ENCODE data around the gene PTPRK. TPM values are rescaled to one million over a fixed set of nuclear protein-coding genes. Genes with fewer than 3 reads are reported as not detected.

PTPRK gene
- total RNA-seq, result 10 to 100 TPM in 1 of 2 donors, 1 to 10 TPM in 1; 7.6 to 12.3 TPM

GRCh38 chr6:128520436-128521281 is at the start of gene PTPRK:
PTPRK (minus strand) TSS chr6:128520599; CDS start chr6:128520358, 241 bp downstream.
- peak within 1 kb of the TSS; percentile 82 for H3K27ac Mint-ChIP-seq
- H3K4me3 Mint-ChIP-seq, result peak within 1 kb of the TSS; percentile 91
- H3K27me3 Mint-ChIP-seq, result peaks cover 50% of the 10 kb centered on the region
- peaks cover 11% of the 10 kb centered on the region for H3K4me1 Mint-ChIP-seq
- peak; percentile 97 for ATAC-seq (replicated peaks)
- H3K9me3 Mint-ChIP-seq, result no peaks in the 10 kb centered on the region
- H3K36me3 Mint-ChIP-seq (ENCODE audit: low read depth), result no peaks in the 10 kb centered on the region

GRCh38 chr6:128567029-128567428 is 46.6 kb upstream of the PTPRK start:
- peaks cover 3% of the 10 kb centered on the region for H3K9me3 Mint-ChIP-seq
- H3K4me3 Mint-ChIP-seq, result no peak overlapping the region
- peaks cover 6% of the 10 kb centered on the region for H3K27me3 Mint-ChIP-seq
- no peaks in the 10 kb centered on the region for H3K36me3 Mint-ChIP-seq (ENCODE audit: low read depth)
- no peaks in the 10 kb centered on the region for H3K4me1 Mint-ChIP-seq
- H3K27ac Mint-ChIP-seq, result no peak overlapping the region
- no peak for ATAC-seq (replicated peaks)

DNA sequence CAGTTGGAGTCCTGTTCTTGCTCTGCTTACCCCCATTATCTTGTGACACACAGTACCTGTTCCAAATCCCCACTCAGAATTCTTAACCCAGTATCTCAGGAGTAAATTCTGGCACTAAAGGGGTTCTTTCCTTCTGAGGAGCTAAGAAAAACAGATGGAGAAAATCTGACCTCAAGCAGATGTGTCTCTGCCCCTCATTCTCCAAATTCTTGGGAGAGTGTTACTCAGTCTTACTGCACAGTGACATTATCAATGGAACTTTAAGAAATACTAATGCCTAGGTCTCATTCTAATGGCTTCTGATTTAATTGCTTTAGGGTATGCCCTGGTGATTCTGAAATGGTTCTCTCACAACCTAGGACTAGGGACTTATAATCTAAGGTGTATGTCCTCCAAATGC is 40.6 kb upstream of the PTPRK start:
- ATAC-seq (replicated peaks), result no peak
- Mint-ChIP-seq H3K9me3 (peaks cover 3% of the 10 kb centered on the region), H3K27me3 (peaks cover 31% of the 10 kb centered on the region), H3K4me1 (no peaks in the 10 kb centered on the region), H3K4me3 (no peak overlapping the region), H3K36me3 (ENCODE audit: low read depth) (no peaks in the 10 kb centered on the region), H3K27ac (no peak overlapping the region)

DNA sequence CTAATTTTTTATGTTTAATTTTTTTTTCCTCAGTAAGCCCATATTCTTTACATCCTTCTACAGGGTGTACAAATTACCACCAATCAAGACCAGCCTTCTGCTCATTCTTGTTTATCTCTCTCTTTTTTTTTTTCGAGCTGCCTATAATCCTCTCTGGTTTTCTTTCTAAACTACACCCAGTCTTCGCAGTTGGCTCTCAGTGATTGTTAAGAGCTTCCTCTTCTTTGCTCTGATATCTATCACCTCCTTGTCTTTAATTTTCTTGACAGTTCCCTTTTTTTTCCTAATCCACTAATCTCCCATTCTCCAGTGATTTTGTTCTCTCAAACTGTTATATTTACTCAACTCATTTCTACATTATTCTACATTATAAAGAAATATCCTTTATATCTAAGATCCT is 38.5 kb upstream of the PTPRK start:
- H3K27me3 Mint-ChIP-seq, result peaks cover 35% of the 10 kb centered on the region
- peaks cover 3% of the 10 kb centered on the region for H3K9me3 Mint-ChIP-seq
- H3K27ac Mint-ChIP-seq, result no peak overlapping the region
- H3K4me3 Mint-ChIP-seq, result no peak overlapping the region
- H3K4me1 Mint-ChIP-seq, result no peaks in the 10 kb centered on the region
- ATAC-seq (replicated peaks), result no peak
- H3K36me3 Mint-ChIP-seq (ENCODE audit: low read depth), result no peaks in the 10 kb centered on the region

GRCh38 chr6:128558021-128558420 is 37.6 kb upstream of the PTPRK start:
- H3K4me3 Mint-ChIP-seq, result no peak overlapping the region
- no peak overlapping the region for H3K27ac Mint-ChIP-seq
- H3K4me1 Mint-ChIP-seq, result no peaks in the 10 kb centered on the region
- H3K27me3 Mint-ChIP-seq, result peaks cover 35% of the 10 kb centered on the region
- peaks cover 3% of the 10 kb centered on the region for H3K9me3 Mint-ChIP-seq
- no peak for ATAC-seq (replicated peaks)
- H3K36me3 Mint-ChIP-seq (ENCODE audit: low read depth), result no peaks in the 10 kb centered on the region

DNA sequence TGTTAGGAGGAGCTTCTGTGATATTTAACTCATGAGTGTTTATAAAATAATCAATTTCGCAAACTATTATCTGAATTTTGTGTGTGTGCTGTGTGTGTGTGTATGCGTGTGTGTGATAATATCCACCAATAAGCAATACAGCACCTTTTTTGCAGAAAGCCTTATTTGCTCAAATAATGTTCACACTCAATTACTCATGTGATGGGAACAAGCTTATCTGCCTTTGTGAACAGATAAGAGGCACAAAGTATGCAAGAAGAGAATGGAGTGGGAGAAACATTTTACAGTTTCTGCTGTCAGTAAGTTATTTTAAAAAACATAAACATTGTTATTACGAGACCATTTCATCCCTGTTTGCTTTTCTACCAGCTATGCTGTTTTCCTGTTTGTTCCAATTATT is 36.7 kb upstream of the PTPRK start:
- Mint-ChIP-seq H3K36me3 (ENCODE audit: low read depth) (no peaks in the 10 kb centered on the region), H3K4me3 (no peak overlapping the region)

DNA sequence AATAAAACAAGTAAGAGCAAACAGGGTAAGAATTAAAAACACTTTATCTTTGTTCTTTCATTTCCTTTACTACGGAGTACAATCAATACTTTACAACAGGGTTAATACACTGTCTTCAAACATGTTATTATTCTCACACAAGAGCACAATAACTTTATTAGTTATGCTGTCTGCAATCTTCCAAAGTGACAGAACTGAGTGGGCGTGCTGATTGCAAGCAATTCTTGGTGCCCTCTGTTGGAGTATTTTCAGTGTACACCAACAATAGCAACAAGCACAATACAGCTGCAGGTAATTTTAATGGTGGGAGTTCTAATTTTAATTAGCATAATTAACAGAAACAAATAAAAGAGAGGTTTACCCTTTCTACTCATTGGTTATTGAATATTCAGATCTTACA is 33.9 kb upstream of the PTPRK start:
- Mint-ChIP-seq H3K36me3 (ENCODE audit: low read depth) (no peaks in the 10 kb centered on the region), H3K4me1 (no peaks in the 10 kb centered on the region), H3K27me3 (peaks cover 21% of the 10 kb centered on the region), H3K4me3 (no peak overlapping the region), H3K27ac (no peak overlapping the region), H3K9me3 (no peaks in the 10 kb centered on the region)
- no peak for ATAC-seq (replicated peaks)

More for the DNA sequence above, 36.7 kb upstream of the PTPRK start:
- Mint-ChIP-seq H3K27me3 (peaks cover 30% of the 10 kb centered on the region), H3K27ac (no peak overlapping the region), H3K4me1 (no peaks in the 10 kb centered on the region), H3K9me3 (no peaks in the 10 kb centered on the region)
- no peak for ATAC-seq (replicated peaks)

- no peaks in the 10 kb centered on the region for H3K9me3 Mint-ChIP-seq
- H3K4me1 Mint-ChIP-seq, result no peaks in the 10 kb centered on the region
- no peak overlapping the region for H3K27ac Mint-ChIP-seq
- ATAC-seq (replicated peaks), result no peak
- peaks cover 16% of the 10 kb centered on the region for H3K27me3 Mint-ChIP-seq
- H3K4me3 Mint-ChIP-seq, result no peak overlapping the region
- no peaks in the 10 kb centered on the region for H3K36me3 Mint-ChIP-seq (ENCODE audit: low read depth)
These were observed 20.9 kb upstream of the PTPRK start for GRCh38 chr6:128541261-128541660.

DNA sequence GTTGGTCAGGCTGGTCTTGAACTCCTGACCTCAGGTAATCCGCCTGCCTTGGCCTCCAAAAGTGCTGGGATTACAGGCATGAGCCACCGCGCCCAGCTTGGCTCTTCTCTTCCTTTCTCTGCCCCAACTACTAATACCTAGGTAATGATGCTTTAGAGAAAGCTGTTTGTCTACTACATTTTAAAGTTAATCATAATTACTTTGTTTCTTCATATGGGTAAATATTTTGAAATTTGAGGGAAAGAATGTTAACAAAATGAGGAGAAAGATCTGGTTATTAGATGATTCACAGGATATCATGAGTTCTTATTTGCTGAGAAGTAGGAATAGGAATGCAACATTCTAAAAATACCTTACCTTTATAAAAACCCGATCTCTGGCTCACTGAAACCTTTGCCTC is 18.4 kb upstream of the PTPRK start:
- H3K4me1 Mint-ChIP-seq, result no peaks in the 10 kb centered on the region

DNA sequence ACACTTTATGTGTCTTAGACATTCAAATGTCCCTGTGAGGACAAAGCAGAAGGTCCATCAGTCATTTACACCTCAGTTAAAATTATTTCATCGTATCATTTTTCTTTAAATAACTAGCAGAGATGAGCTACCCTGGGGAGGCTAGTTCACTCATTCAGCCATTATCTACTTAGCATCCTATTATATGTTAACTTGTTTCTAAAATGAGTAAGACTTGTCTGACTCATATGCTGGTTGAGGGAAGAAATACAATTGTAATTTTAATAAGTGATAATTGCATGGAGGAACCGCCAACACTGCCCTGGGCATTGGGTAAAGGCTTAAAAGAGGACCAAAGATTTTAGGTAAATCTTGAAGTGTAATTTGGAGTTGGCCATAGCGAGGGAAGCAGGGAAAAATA is 12.4 kb upstream of the PTPRK start:
- peak; percentile 38 for ATAC-seq (replicated peaks)
- no peaks in the 10 kb centered on the region for H3K9me3 Mint-ChIP-seq

More for the DNA sequence above, 18.4 kb upstream of the PTPRK start:
- Mint-ChIP-seq H3K27ac (no peak overlapping the region), H3K4me3 (no peak overlapping the region), H3K27me3 (peaks cover 26% of the 10 kb centered on the region), H3K9me3 (no peaks in the 10 kb centered on the region), H3K36me3 (ENCODE audit: low read depth) (no peaks in the 10 kb centered on the region)
- no peak for ATAC-seq (replicated peaks)

DNA sequence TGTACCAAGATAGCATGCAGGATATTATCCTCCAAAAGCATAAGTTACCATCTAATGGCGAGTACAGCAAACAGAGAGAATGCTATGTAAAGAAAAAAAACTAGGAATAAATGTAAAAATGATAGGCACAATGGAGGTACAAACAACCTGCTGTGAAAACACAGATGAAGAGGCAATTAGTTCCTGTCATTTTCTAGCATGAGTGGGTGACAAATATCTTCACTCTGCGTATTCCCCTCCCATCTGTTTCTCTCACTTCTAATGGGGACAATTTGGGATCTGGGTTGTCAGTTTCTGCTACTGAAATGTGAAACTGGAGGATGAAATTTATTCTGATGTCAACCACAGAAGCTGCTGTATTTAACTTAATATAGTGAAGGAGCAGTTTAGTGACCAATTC is 11.7 kb upstream of the PTPRK start:
- no peaks in the 10 kb centered on the region for H3K36me3 Mint-ChIP-seq (ENCODE audit: low read depth)
- H3K27ac Mint-ChIP-seq, result no peak overlapping the region
- no peak overlapping the region for H3K4me3 Mint-ChIP-seq
- H3K4me1 Mint-ChIP-seq, result peaks cover 5% of the 10 kb centered on the region
- no peak for ATAC-seq (replicated peaks)
- H3K27me3 Mint-ChIP-seq, result peaks cover 41% of the 10 kb centered on the region
- no peaks in the 10 kb centered on the region for H3K9me3 Mint-ChIP-seq

More for the DNA sequence above, 12.4 kb upstream of the PTPRK start:
- no peaks in the 10 kb centered on the region for H3K36me3 Mint-ChIP-seq (ENCODE audit: low read depth)
- H3K4me3 Mint-ChIP-seq, result no peak overlapping the region
- H3K4me1 Mint-ChIP-seq, result peaks cover 5% of the 10 kb centered on the region
- peaks cover 45% of the 10 kb centered on the region for H3K27me3 Mint-ChIP-seq
- no peak overlapping the region for H3K27ac Mint-ChIP-seq

GRCh38 chr6:128531696-128532095 is 11.3 kb upstream of the PTPRK start:
- H3K4me3 Mint-ChIP-seq, result no peak overlapping the region
- no peaks in the 10 kb centered on the region for H3K9me3 Mint-ChIP-seq
- H3K36me3 Mint-ChIP-seq (ENCODE audit: low read depth), result no peaks in the 10 kb centered on the region
- H3K4me1 Mint-ChIP-seq, result peaks cover 5% of the 10 kb centered on the region
- ATAC-seq (replicated peaks), result peak; percentile 21
- peaks cover 39% of the 10 kb centered on the region for H3K27me3 Mint-ChIP-seq
- no peak overlapping the region for H3K27ac Mint-ChIP-seq

DNA sequence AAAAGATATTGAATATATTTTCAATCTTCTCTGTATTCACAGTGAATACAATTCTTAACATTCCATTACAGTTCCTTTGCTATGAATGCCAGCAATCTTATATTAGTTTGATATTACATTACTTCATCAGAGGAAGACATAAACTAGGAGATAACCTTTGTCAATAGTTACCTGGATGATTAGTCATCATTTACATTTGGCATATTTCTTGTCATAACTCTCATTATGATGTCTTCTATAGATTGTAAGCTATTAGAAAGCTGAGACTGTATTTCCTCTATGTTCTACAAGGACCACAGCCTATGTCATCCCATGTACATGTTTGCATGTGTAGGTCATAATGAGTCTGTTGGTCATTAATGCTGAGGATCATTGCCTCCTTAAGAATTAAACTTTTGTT is 7.8 kb upstream of the PTPRK start:
- H3K4me3 Mint-ChIP-seq, result no peak overlapping the region
- ATAC-seq (replicated peaks), result no peak

DNA sequence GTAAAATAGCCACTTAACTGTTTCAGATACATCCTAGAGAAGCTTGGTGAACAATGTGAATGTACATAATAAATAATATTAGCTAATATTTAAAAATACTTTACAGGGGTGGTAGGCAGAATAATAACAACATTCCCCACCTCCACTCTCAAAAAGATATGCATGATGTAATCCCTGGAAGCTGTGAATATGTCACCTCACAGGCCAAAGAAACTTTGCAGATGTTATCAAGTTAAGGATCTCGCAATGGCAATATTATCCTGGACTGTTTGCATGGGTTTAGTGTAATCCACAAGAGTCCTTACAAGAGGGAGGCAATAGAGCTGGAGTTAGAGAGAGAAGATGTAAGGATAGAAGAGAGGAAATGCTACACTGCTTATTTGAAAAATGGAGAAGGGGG is 7.0 kb upstream of the PTPRK start:
- Mint-ChIP-seq H3K4me1 (no peaks in the 10 kb centered on the region), H3K9me3 (no peaks in the 10 kb centered on the region), H3K4me3 (no peak overlapping the region), H3K27ac (no peak overlapping the region), H3K36me3 (ENCODE audit: low read depth) (no peaks in the 10 kb centered on the region), H3K27me3 (peaks cover 30% of the 10 kb centered on the region)
- no peak for ATAC-seq (replicated peaks)

More for the DNA sequence above, 7.8 kb upstream of the PTPRK start:
- Mint-ChIP-seq H3K36me3 (ENCODE audit: low read depth) (no peaks in the 10 kb centered on the region), H3K4me1 (peaks cover 5% of the 10 kb centered on the region), H3K27ac (no peak overlapping the region), H3K9me3 (no peaks in the 10 kb centered on the region), H3K27me3 (peaks cover 35% of the 10 kb centered on the region)

DNA sequence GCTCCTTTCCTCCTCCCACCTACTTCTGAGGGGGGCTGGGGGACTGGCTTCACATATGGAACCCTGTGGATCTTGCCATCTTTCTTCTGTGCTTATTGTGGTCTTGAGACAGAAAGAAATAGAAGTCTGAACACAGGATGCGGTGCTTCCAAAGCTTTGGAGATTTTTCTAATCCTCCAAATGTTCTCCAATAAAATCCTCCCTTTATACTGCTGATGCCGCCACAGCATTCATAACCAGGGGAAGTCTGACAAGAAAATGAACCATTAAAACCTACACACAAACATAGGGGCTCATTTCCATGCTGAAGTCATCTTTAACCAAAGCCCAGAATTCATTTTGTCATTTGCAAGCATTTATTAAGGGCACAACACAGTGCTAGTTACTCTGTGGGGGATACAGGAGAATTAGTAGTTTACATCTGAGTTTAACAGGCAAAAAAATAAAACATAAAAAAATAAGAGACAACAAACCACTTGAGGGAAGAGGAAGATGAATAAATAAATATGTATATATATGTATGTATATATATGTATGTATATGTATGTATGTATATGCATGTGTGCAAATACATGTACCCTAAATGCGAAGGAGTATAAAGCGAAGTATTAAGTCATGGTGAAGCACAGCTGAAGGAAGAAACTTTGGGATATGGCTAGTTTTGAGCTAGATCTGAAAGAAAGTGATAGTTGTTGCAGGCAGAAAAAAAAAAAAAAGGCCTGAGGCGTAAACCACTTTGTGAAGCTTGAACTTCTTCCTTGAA is 5.9 kb upstream of the PTPRK start:
- no peak for ATAC-seq (replicated peaks)
- peaks cover 31% of the 10 kb centered on the region for H3K27me3 Mint-ChIP-seq
- no peaks in the 10 kb centered on the region for H3K4me1 Mint-ChIP-seq
- no peak overlapping the region for H3K27ac Mint-ChIP-seq
- H3K9me3 Mint-ChIP-seq, result no peaks in the 10 kb centered on the region
- H3K36me3 Mint-ChIP-seq (ENCODE audit: low read depth), result no peaks in the 10 kb centered on the region
- H3K4me3 Mint-ChIP-seq, result no peak overlapping the region

Measured in activated T-helper 17 cell treated with anti-CD3 and anti-CD28 coated beads, Interleukin-2, amount 50 U/mL, for 72 hours (primary cell).